ENCODE data around the gene SECISBP2L.

Gene SECISBP2L

GRCh38 chr15:48989170-48989569, 57.1 kb downstream of the SECISBP2L start:
- Histone ChIP-seq H4K20me1 (ENCODE audit: insufficient read depth, low read length) (no peaks in the 10 kb centered on the region), H3K36me3 (ENCODE audit: insufficient read depth, low read length) (peaks cover 9% of the 10 kb centered on the region; the same call in 1 of the 2 replicates), H3K9ac (ENCODE audit: low read depth, low read length) (no peak overlapping the region), H3K4me1 (ENCODE audit: insufficient read depth, low read length) (no peaks in the 10 kb centered on the region), H3K27me3 (ENCODE audit: insufficient read depth, low read length, poor library complexity) (no peaks in the 10 kb centered on the region), H3K4me2 (ENCODE audit: insufficient read depth, low read length) (no peak overlapping the region), H2AFZ (ENCODE audit: low read depth, low read length) (no peak overlapping the region), H3K9me3 (ENCODE audit: insufficient read depth, low read length, severe bottlenecking) (no peaks in the 10 kb centered on the region), H3K4me3 (ENCODE audit: low read depth in 1 of 2, low read length in 2 of 2) (no peak overlapping the region), H3K79me2 (ENCODE audit: insufficient read depth, low read length) (no peaks in the 10 kb centered on the region), H3K27ac (ENCODE audit: low read length) (no peak overlapping the region)
- TF ChIP-seq CTCF (IDR thresholded peaks at IDR 0.05; ENCODE audit: borderline replicate concordance, extremely low read depth, low read length, poor library complexity, severe bottlenecking) (no peak), EZH2 (IDR thresholded peaks at IDR 0.05; ENCODE audit: borderline replicate concordance, low read depth, low read length, severe bottlenecking) (no peak)
- DNase-seq, result no peak
- no peak for ATAC-seq (ENCODE audit: insufficient read depth, low read depth)

GRCh38 chr15:48987142-48987541, 59.1 kb downstream of the SECISBP2L start:
- no peak for DNase-seq
- H3K79me2 ChIP-seq (ENCODE audit: insufficient read depth, low read length), result no peaks in the 10 kb centered on the region
- TF ChIP-seq EZH2 (IDR thresholded peaks at IDR 0.05; ENCODE audit: borderline replicate concordance, low read depth, low read length, severe bottlenecking) (no peak), CTCF (IDR thresholded peaks at IDR 0.05; ENCODE audit: borderline replicate concordance, extremely low read depth, low read length, poor library complexity, severe bottlenecking) (no peak)
- H3K27me3 ChIP-seq (ENCODE audit: insufficient read depth, low read length, poor library complexity), result no peaks in the 10 kb centered on the region
- peaks cover 3% of the 10 kb centered on the region; the same call in 1 of the 2 replicates for H3K36me3 ChIP-seq (ENCODE audit: insufficient read depth, low read length)
- H2AFZ ChIP-seq (ENCODE audit: low read depth, low read length), result no peak overlapping the region
- H3K4me3 ChIP-seq (ENCODE audit: low read depth in 1 of 2, low read length in 2 of 2), result no peak overlapping the region
- no peaks in the 10 kb centered on the region for H3K9me3 ChIP-seq (ENCODE audit: insufficient read depth, low read length, severe bottlenecking)
- ATAC-seq (ENCODE audit: insufficient read depth, low read depth), result no peak
- no peaks in the 10 kb centered on the region for H3K4me1 ChIP-seq (ENCODE audit: insufficient read depth, low read length)
- H3K4me2 ChIP-seq (ENCODE audit: insufficient read depth, low read length), result no peak overlapping the region
- no peak overlapping the region for H3K9ac ChIP-seq (ENCODE audit: low read depth, low read length)
- no peak overlapping the region for H3K27ac ChIP-seq (ENCODE audit: low read length)
- H4K20me1 ChIP-seq (ENCODE audit: insufficient read depth, low read length), result no peaks in the 10 kb centered on the region

GRCh38 chr15:48986240-48986639, 60.0 kb downstream of the SECISBP2L start:
- Histone ChIP-seq H3K27ac (ENCODE audit: low read length) (no peak overlapping the region), H3K36me3 (ENCODE audit: insufficient read depth, low read length) (no peaks in the 10 kb centered on the region; the same call in 1 of the 2 replicates), H3K4me2 (ENCODE audit: insufficient read depth, low read length) (no peak overlapping the region), H3K4me1 (ENCODE audit: insufficient read depth, low read length) (no peaks in the 10 kb centered on the region), H2AFZ (ENCODE audit: low read depth, low read length) (no peak overlapping the region), H3K4me3 (ENCODE audit: low read depth in 1 of 2, low read length in 2 of 2) (no peak overlapping the region), H3K9me3 (ENCODE audit: insufficient read depth, low read length, severe bottlenecking) (no peaks in the 10 kb centered on the region), H3K9ac (ENCODE audit: low read depth, low read length) (no peak overlapping the region), H3K79me2 (ENCODE audit: insufficient read depth, low read length) (no peaks in the 10 kb centered on the region), H4K20me1 (ENCODE audit: insufficient read depth, low read length) (no peaks in the 10 kb centered on the region), H3K27me3 (ENCODE audit: insufficient read depth, low read length, poor library complexity) (no peaks in the 10 kb centered on the region)
- DNase-seq (no peak), ATAC-seq (ENCODE audit: insufficient read depth, low read depth) (no peak)
- TF ChIP-seq EZH2 (IDR thresholded peaks at IDR 0.05; ENCODE audit: borderline replicate concordance, low read depth, low read length, severe bottlenecking), result no peak
- no peak for TF ChIP-seq CTCF (IDR thresholded peaks at IDR 0.05; ENCODE audit: borderline replicate concordance, extremely low read depth, low read length, poor library complexity, severe bottlenecking)

GRCh38 chr15:48985516-48985915, 60.7 kb downstream of the SECISBP2L start:
- Histone ChIP-seq H3K9me3 (ENCODE audit: insufficient read depth, low read length, severe bottlenecking) (no peaks in the 10 kb centered on the region), H3K27ac (ENCODE audit: low read length) (no peak overlapping the region), H3K4me2 (ENCODE audit: insufficient read depth, low read length) (no peak overlapping the region)

More at GRCh38 chr15:48985516-48985915, 60.7 kb downstream of the SECISBP2L start:
- ATAC-seq (ENCODE audit: insufficient read depth, low read depth) (no peak), DNase-seq (no peak)
- no peaks in the 10 kb centered on the region for H3K36me3 ChIP-seq (ENCODE audit: insufficient read depth, low read length)
- no peaks in the 10 kb centered on the region for H3K4me1 ChIP-seq (ENCODE audit: insufficient read depth, low read length)
- H2AFZ ChIP-seq (ENCODE audit: low read depth, low read length), result no peak overlapping the region
- TF ChIP-seq CTCF (IDR thresholded peaks at IDR 0.05; ENCODE audit: borderline replicate concordance, extremely low read depth, low read length, poor library complexity, severe bottlenecking), result no peak
- TF ChIP-seq EZH2 (IDR thresholded peaks at IDR 0.05; ENCODE audit: borderline replicate concordance, low read depth, low read length, severe bottlenecking), result no peak
- H3K9ac ChIP-seq (ENCODE audit: low read depth, low read length), result no peak overlapping the region
- no peaks in the 10 kb centered on the region for H3K79me2 ChIP-seq (ENCODE audit: insufficient read depth, low read length)
- H4K20me1 ChIP-seq (ENCODE audit: insufficient read depth, low read length), result no peaks in the 10 kb centered on the region
- no peak overlapping the region for H3K4me3 ChIP-seq (ENCODE audit: low read depth in 1 of 2, low read length in 2 of 2)
- no peaks in the 10 kb centered on the region for H3K27me3 ChIP-seq (ENCODE audit: insufficient read depth, low read length, poor library complexity)
